ENCODE measurements around the gene PRICKLE3.

Gene PRICKLE3

GRCh38 chrX:49210406-49210805 lies 24.2 kb upstream of the PRICKLE3 start:
- H3K4me3 Mint-ChIP-seq: no peak overlapping the region

DNA sequence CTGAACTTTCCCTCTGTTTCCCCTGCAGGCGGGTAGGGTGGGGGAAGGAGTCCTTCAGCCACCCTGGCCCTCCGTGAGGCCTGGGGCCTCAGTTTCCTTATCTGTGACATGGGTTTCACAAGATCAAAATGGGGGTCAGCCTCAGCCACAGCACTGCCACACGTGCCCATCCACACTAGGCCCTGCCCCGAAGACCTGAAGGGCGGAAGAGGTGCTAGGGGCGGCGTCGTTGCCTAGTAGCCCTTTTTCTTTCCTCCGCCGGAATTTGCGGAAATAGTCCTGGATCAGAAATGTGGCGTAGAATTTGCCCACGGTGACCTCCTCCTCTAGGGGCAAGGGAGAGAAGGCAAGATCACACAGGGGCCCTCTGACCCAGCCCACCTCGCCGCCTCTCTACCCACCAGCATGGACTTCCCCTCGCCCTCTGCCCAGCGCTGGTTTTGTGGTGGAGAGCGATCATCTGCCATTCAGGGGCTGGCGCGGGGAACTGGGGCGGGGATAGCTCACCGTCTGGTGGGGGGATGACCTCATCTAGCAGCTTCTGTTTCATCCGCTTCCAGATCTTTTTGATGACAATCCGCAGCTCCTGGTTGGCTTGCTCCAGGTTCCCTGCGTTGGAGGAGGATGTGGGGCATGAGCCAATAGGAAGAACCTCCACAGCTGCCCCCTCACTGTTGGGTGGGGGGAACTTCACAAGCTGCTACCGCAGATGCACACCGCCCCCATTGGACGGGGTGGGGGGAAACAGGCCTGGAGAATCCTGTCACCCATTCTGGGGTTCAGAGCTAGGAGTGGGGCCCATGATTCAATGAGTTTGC lies 23.5 kb upstream of the PRICKLE3 start:
- TF ChIP-seq, protein P1, sequence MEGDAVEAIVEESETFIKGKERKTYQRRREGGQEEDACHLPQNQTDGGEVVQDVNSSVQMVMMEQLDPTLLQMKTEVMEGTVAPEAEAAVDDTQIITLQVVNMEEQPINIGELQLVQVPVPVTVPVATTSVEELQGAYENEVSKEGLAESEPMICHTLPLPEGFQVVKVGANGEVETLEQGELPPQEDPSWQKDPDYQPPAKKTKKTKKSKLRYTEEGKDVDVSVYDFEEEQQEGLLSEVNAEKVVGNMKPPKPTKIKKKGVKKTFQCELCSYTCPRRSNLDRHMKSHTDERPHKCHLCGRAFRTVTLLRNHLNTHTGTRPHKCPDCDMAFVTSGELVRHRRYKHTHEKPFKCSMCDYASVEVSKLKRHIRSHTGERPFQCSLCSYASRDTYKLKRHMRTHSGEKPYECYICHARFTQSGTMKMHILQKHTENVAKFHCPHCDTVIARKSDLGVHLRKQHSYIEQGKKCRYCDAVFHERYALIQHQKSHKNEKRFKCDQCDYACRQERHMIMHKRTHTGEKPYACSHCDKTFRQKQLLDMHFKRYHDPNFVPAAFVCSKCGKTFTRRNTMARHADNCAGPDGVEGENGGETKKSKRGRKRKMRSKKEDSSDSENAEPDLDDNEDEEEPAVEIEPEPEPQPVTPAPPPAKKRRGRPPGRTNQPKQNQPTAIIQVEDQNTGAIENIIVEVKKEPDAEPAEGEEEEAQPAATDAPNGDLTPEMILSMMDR (IDR thresholded peaks at IDR 0.05; ENCODE audit: unreplicated experiment in 3 of 3): no peak
- H3K27ac Mint-ChIP-seq: no peak overlapping the region
- peaks cover 12% of the 10 kb centered on the region for H3K9me3 Mint-ChIP-seq
- H3K4me1 Mint-ChIP-seq: no peaks in the 10 kb centered on the region
- no peak overlapping the region for H3K4me3 Mint-ChIP-seq
- no peaks in the 10 kb centered on the region for H3K36me3 Mint-ChIP-seq (ENCODE audit: low read depth)
- H3K27me3 Mint-ChIP-seq (ENCODE audit: low read depth): peaks cover 3% of the 10 kb centered on the region

More at GRCh38 chrX:49210406-49210805, 24.2 kb upstream of the PRICKLE3 start:
- Mint-ChIP-seq H3K36me3 (ENCODE audit: low read depth) (no peaks in the 10 kb centered on the region), H3K27ac (no peak overlapping the region), H3K27me3 (ENCODE audit: low read depth) (peaks cover 3% of the 10 kb centered on the region), H3K9me3 (peaks cover 17% of the 10 kb centered on the region), H3K4me1 (no peaks in the 10 kb centered on the region)
- TF ChIP-seq, protein P1 (IDR thresholded peaks at IDR 0.05; ENCODE audit: unreplicated experiment in 3 of 3): no peak

DNA sequence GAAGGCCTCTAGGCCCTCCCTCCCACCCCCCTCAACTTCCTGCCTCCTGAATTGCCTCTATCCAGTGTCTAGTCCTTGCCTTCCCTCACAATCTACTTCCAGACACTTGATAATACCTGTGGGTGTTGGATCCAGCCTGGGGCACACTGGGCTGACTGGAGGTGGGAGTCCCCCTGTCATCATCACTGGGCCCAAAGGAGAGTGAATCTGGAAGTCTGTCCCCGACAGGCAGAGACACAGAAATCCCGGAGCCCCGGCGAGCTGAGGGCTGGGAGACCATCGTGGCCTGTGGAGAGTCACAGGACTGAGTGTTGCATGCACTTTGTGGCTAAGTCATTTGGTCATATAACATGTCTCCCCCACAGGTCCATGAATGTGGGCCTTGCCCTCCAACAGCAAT lies 22.2 kb upstream of the PRICKLE3 start:
- H3K27ac Mint-ChIP-seq: no peak overlapping the region

GRCh38 chrX:49206543-49206942 lies 20.4 kb upstream of the PRICKLE3 start:
- peaks cover 4% of the 10 kb centered on the region for H3K27me3 Mint-ChIP-seq (ENCODE audit: low read depth)
- no peaks in the 10 kb centered on the region for H3K36me3 Mint-ChIP-seq (ENCODE audit: low read depth)
- H3K4me3 Mint-ChIP-seq: no peak overlapping the region
- no peak overlapping the region for H3K27ac Mint-ChIP-seq
- H3K4me1 Mint-ChIP-seq: no peaks in the 10 kb centered on the region
- H3K9me3 Mint-ChIP-seq: peaks cover 13% of the 10 kb centered on the region
- TF ChIP-seq, protein P1 (IDR thresholded peaks at IDR 0.05; ENCODE audit: unreplicated experiment in 3 of 3): no peak

More for the DNA sequence above, 22.2 kb upstream of the PRICKLE3 start:
- Mint-ChIP-seq H3K4me3 (no peak overlapping the region), H3K27me3 (ENCODE audit: low read depth) (peaks cover 4% of the 10 kb centered on the region), H3K4me1 (no peaks in the 10 kb centered on the region), H3K36me3 (ENCODE audit: low read depth) (no peaks in the 10 kb centered on the region), H3K9me3 (peaks cover 16% of the 10 kb centered on the region)
- TF ChIP-seq, protein P1 (IDR thresholded peaks at IDR 0.05; ENCODE audit: unreplicated experiment in 3 of 3): no peak

- H3K36me3 Mint-ChIP-seq (ENCODE audit: low read depth): no peaks in the 10 kb centered on the region
- no peaks in the 10 kb centered on the region for H3K4me1 Mint-ChIP-seq
- TF ChIP-seq, protein P1 (IDR thresholded peaks at IDR 0.05; ENCODE audit: unreplicated experiment in 3 of 3): no peak
- no peak overlapping the region for H3K27ac Mint-ChIP-seq
- no peak overlapping the region for H3K4me3 Mint-ChIP-seq
- peaks cover 4% of the 10 kb centered on the region for H3K27me3 Mint-ChIP-seq (ENCODE audit: low read depth)
- H3K9me3 Mint-ChIP-seq: peaks cover 12% of the 10 kb centered on the region
These were observed 19.3 kb upstream of the PRICKLE3 start for GRCh38 chrX:49205443-49205842.

DNA sequence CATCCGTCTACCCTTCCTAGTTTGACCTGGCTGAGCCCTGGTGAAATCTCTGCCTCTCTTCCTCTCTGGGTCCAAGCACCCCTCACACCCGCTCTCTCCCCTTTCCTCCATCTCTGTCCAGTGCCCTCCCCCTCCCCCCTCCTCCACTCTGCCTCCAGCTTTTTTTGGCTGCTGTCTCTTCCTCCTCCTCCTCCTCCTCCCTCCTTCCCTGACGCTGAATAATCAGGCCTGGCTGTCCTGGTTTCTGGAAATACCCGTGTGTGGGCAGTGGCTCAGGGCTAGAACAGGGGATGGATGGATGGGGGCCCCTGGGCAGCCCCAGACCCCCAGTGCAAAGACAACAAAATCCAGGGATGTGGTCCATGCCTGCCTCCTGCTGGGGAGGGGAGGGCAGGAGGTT lies 18.5 kb upstream of the PRICKLE3 start:
- Mint-ChIP-seq H3K27me3 (ENCODE audit: low read depth) (peaks cover 4% of the 10 kb centered on the region), H3K4me3 (no peak overlapping the region), H3K9me3 (peaks cover 13% of the 10 kb centered on the region), H3K27ac (no peak overlapping the region), H3K4me1 (no peaks in the 10 kb centered on the region), H3K36me3 (ENCODE audit: low read depth) (no peaks in the 10 kb centered on the region)
- TF ChIP-seq, protein P1 (IDR thresholded peaks at IDR 0.05; ENCODE audit: unreplicated experiment in 3 of 3): no peak
